ENCODE measurements around the gene MS4A8.
"Not testable (repeated sequence)": the region's sequence is repeated elsewhere in the genome, so short reads cannot be mapped to it uniquely, and the experiment has no call there.

Gene MS4A8

GRCh38 chr11:60748821-60749220 is 49.4 kb downstream of the MS4A8 start:
- Histone ChIP-seq H3K4me3 (ENCODE audit: extremely low read depth, insufficient read depth, low read length, poor library complexity, severe bottlenecking) (no peak overlapping the region), H3K4me1 (ENCODE audit: control insufficient read depth, insufficient read depth, low read length, poor library complexity, severe bottlenecking) (no peaks in the 10 kb centered on the region), H3K9me3 (ENCODE audit: control insufficient read depth, low read length) (no peaks in the 10 kb centered on the region), H3K36me3 (ENCODE audit: control insufficient read depth, insufficient read depth, low read length) (no peaks in the 10 kb centered on the region), H3K27ac (ENCODE audit: low read depth, low read length, severe bottlenecking) (no peak overlapping the region)
- 78 to 79% methylated on average over 5 to 7 of the region's 8 CpGs for WGBS, 2 experiments (ENCODE audit: insufficient coverage in 2 of 2)

- 79 to 100% methylated on average over 2 of the region's 3 CpGs for WGBS, 2 experiments (ENCODE audit: insufficient coverage in 2 of 2)
- Histone ChIP-seq H3K9me3 (ENCODE audit: control insufficient read depth, low read length) (no peaks in the 10 kb centered on the region), H3K4me1 (ENCODE audit: control insufficient read depth, insufficient read depth, low read length, poor library complexity, severe bottlenecking) (peaks cover 5% of the 10 kb centered on the region)
These were observed 51.5 kb downstream of the MS4A8 start for GRCh38 chr11:60750911-60751310.

GRCh38 chr11:60753309-60753708 is 53.9 kb downstream of the MS4A8 start:
- 88 to 91% methylated on average over 2 to 3 of the region's 4 CpGs for WGBS, 2 experiments (ENCODE audit: insufficient coverage in 2 of 2)
- Histone ChIP-seq H3K36me3 (ENCODE audit: control insufficient read depth, insufficient read depth, low read length) (no peaks in the 10 kb centered on the region), H3K9me3 (ENCODE audit: control insufficient read depth, low read length) (no peaks in the 10 kb centered on the region), H3K4me1 (ENCODE audit: control insufficient read depth, insufficient read depth, low read length, poor library complexity, severe bottlenecking) (peaks cover 6% of the 10 kb centered on the region), H3K27ac (ENCODE audit: low read depth, low read length, severe bottlenecking) (no peak overlapping the region), H3K4me3 (ENCODE audit: extremely low read depth, insufficient read depth, low read length, poor library complexity, severe bottlenecking) (no peak overlapping the region)

More at GRCh38 chr11:60750911-60751310, 51.5 kb downstream of the MS4A8 start:
- Histone ChIP-seq H3K27ac (ENCODE audit: low read depth, low read length, severe bottlenecking) (no peak overlapping the region), H3K4me3 (ENCODE audit: extremely low read depth, insufficient read depth, low read length, poor library complexity, severe bottlenecking) (no peak overlapping the region), H3K36me3 (ENCODE audit: control insufficient read depth, insufficient read depth, low read length) (no peaks in the 10 kb centered on the region)

- H3K4me1 ChIP-seq (ENCODE audit: control insufficient read depth, insufficient read depth, low read length, poor library complexity, severe bottlenecking) = peaks cover 6% of the 10 kb centered on the region
- no peak overlapping the region for H3K27ac ChIP-seq (ENCODE audit: low read depth, low read length, severe bottlenecking)
- H3K4me3 ChIP-seq (ENCODE audit: extremely low read depth, insufficient read depth, low read length, poor library complexity, severe bottlenecking) = no peak overlapping the region
- whole genome bisulfite sequencing, 2 experiments (ENCODE audit: insufficient coverage in 2 of 2) = 98 to 100% methylated on average over 1 to 6 of the region's 6 CpGs
- H3K36me3 ChIP-seq (ENCODE audit: control insufficient read depth, insufficient read depth, low read length) = no peaks in the 10 kb centered on the region
- no peaks in the 10 kb centered on the region for H3K9me3 ChIP-seq (ENCODE audit: control insufficient read depth, low read length)
These were observed 55.5 kb downstream of the MS4A8 start for GRCh38 chr11:60754887-60755286.

GRCh38 chr11:60756307-60757032 is 57.1 kb downstream of the MS4A8 start, which contains the start of gene MS4A15:
Gene MS4A15, plus strand, starts transcription at chr11:60756867. Its CDS starts 6,867 bp downstream, at chr11:60763734.
- Histone ChIP-seq H3K4me3 (ENCODE audit: extremely low read depth, insufficient read depth, low read length, poor library complexity, severe bottlenecking) (no peak within 1 kb of the TSS), H3K9me3 (ENCODE audit: control insufficient read depth, low read length) (no peaks in the 10 kb centered on the region), H3K27ac (ENCODE audit: low read depth, low read length, severe bottlenecking) (no peak within 1 kb of the TSS), H3K36me3 (ENCODE audit: control insufficient read depth, insufficient read depth, low read length) (no peaks in the 10 kb centered on the region), H3K4me1 (ENCODE audit: control insufficient read depth, insufficient read depth, low read length, poor library complexity, severe bottlenecking) (peaks cover 6% of the 10 kb centered on the region)
- WGBS, 2 experiments (ENCODE audit: insufficient coverage in 2 of 2) = 59 to 71% methylated on average over 8 to 10 of the region's 14 CpGs

- 92 to 93% methylated on average over 12 to 13 of the region's 19 CpGs for WGBS, 2 experiments (ENCODE audit: insufficient coverage in 2 of 2)
- Histone ChIP-seq H3K4me3 (ENCODE audit: extremely low read depth, insufficient read depth, low read length, poor library complexity, severe bottlenecking) (no peak overlapping the region), H3K9me3 (ENCODE audit: control insufficient read depth, low read length) (no peaks in the 10 kb centered on the region), H3K36me3 (ENCODE audit: control insufficient read depth, insufficient read depth, low read length) (no peaks in the 10 kb centered on the region), H3K27ac (ENCODE audit: low read depth, low read length, severe bottlenecking) (no peak overlapping the region), H3K4me1 (ENCODE audit: control insufficient read depth, insufficient read depth, low read length, poor library complexity, severe bottlenecking) (peaks cover 6% of the 10 kb centered on the region)
These were observed 57.9 kb downstream of the MS4A8 start for GRCh38 chr11:60757231-60757800.

- H3K9me3 ChIP-seq (ENCODE audit: control insufficient read depth, low read length); H3K4me1 ChIP-seq (ENCODE audit: control insufficient read depth, insufficient read depth, low read length, poor library complexity, severe bottlenecking); H3K4me3 ChIP-seq (ENCODE audit: extremely low read depth, insufficient read depth, low read length, poor library complexity, severe bottlenecking); H3K36me3 ChIP-seq (ENCODE audit: control insufficient read depth, insufficient read depth, low read length); H3K27ac ChIP-seq (ENCODE audit: low read depth, low read length, severe bottlenecking): not testable (repeated sequence)
- 92 to 100% methylated on average over 2 to 3 of the region's 4 CpGs for WGBS, 2 experiments (ENCODE audit: insufficient coverage in 2 of 2)
These were observed 59.3 kb downstream of the MS4A8 start for GRCh38 chr11:60758671-60759070.

- H3K27ac ChIP-seq (ENCODE audit: low read depth, low read length, severe bottlenecking); H3K4me3 ChIP-seq (ENCODE audit: extremely low read depth, insufficient read depth, low read length, poor library complexity, severe bottlenecking); H3K4me1 ChIP-seq (ENCODE audit: control insufficient read depth, insufficient read depth, low read length, poor library complexity, severe bottlenecking); H3K9me3 ChIP-seq (ENCODE audit: control insufficient read depth, low read length); H3K36me3 ChIP-seq (ENCODE audit: control insufficient read depth, insufficient read depth, low read length): not testable (repeated sequence)
- WGBS, 2 experiments (ENCODE audit: insufficient coverage in 2 of 2) = 91 to 94% methylated on average over 12 to 17 of the region's 22 CpGs
These were observed 60.2 kb downstream of the MS4A8 start for GRCh38 chr11:60759438-60760225.

- Histone ChIP-seq H3K4me3 (ENCODE audit: extremely low read depth, insufficient read depth, low read length, poor library complexity, severe bottlenecking) (no peak overlapping the region), H3K36me3 (ENCODE audit: control insufficient read depth, insufficient read depth, low read length) (no peaks in the 10 kb centered on the region), H3K9me3 (ENCODE audit: control insufficient read depth, low read length) (no peaks in the 10 kb centered on the region), H3K4me1 (ENCODE audit: control insufficient read depth, insufficient read depth, low read length, poor library complexity, severe bottlenecking) (no peaks in the 10 kb centered on the region), H3K27ac (ENCODE audit: low read depth, low read length, severe bottlenecking) (no peak overlapping the region)
- 100% methylated on average over 1 to 2 of the region's 4 CpGs for WGBS, 2 experiments (ENCODE audit: insufficient coverage in 2 of 2)
These were observed 62.2 kb downstream of the MS4A8 start for GRCh38 chr11:60761436-60762190.

GRCh38 chr11:60762851-60763691 is 63.7 kb downstream of the MS4A8 start:
- no peak overlapping the region for H3K27ac ChIP-seq (ENCODE audit: low read depth, low read length, severe bottlenecking)
- no peak overlapping the region for H3K4me3 ChIP-seq (ENCODE audit: extremely low read depth, insufficient read depth, low read length, poor library complexity, severe bottlenecking)
- 72 to 74% methylated on average over 6 to 9 of the region's 11 CpGs for WGBS, 2 experiments (ENCODE audit: insufficient coverage in 2 of 2)
- H3K4me1 ChIP-seq (ENCODE audit: control insufficient read depth, insufficient read depth, low read length, poor library complexity, severe bottlenecking) = no peaks in the 10 kb centered on the region
- H3K36me3 ChIP-seq (ENCODE audit: control insufficient read depth, insufficient read depth, low read length) = no peaks in the 10 kb centered on the region
- no peaks in the 10 kb centered on the region for H3K9me3 ChIP-seq (ENCODE audit: control insufficient read depth, low read length)
